H1 (cell line): ENCODE data around the gene SNAP25. TPM values are rescaled to one million over a fixed set of nuclear protein-coding genes. Genes with fewer than 3 reads are reported as not detected.

ENCODE experiments used
- CTCF ChIA-PET: fragments of 300-600 bp; sonication (Branson Sonifier 250); formaldehyde crosslinking; loops from one replicate; lab custom pipeline; 2021; ENCODE audit not compliant: partially characterized antibody; lab: Charles Lee
- POLR2A ChIA-PET: fragments of 300-600 bp; sonication (Branson Sonifier 250); formaldehyde crosslinking; loops from one replicate; lab custom pipeline; 2021; ENCODE audit warnings: inconsistent platforms; ENCODE audit not compliant: partially characterized antibody; lab: Charles Lee
- DNase-seq, 2 experiments: peaks; one replicate each; pipeline versions ENCODE4 v3.0.0 to v3.0.0-alpha.2; 2010 to 2022; ENCODE audit warnings: low spot score in 2 of 2, low read depth in 1 of 2, mixed read lengths in 1 of 2
- FAIRE-seq: peaks from 2 replicates; lab custom pipeline; 2011; peaks lifted over from hg19 to GRCh38; lab: Jason Lieb, UNC
- H2AFZ ChIP-seq: 2 replicates; pipeline ENCODE4 v1.8.1; 2012; ENCODE audit warnings: low read length, inconsistent platforms
- H2AK5ac ChIP-seq: 2 replicates; pipeline ENCODE4 v1.6.1; 2013; ENCODE audit warnings: low read depth, low read length
- H2BK120ac ChIP-seq: replicated peaks from 2 replicates; pipeline ENCODE3; 2013; ENCODE audit warnings: low read depth, low read length, inconsistent platforms
- H2BK12ac ChIP-seq: 2 replicates; pipeline ENCODE4 v1.6.1; 2013; ENCODE audit warnings: low read depth, low read length
- H2BK15ac ChIP-seq: 2 replicates; pipeline ENCODE4 v1.6.1; 2013; ENCODE audit warnings: low read length
- H2BK20ac ChIP-seq: 2 replicates; pipeline ENCODE4 v1.6.1; 2013; ENCODE audit warnings: low read length
- H2BK5ac ChIP-seq: 2 replicates; pipeline ENCODE4 v1.6.1; 2013; ENCODE audit warnings: low read depth, low read length
- H3K14ac ChIP-seq: 2 replicates; pipeline ENCODE4 v1.6.1; 2013; ENCODE audit warnings: inconsistent platforms; ENCODE audit not compliant: insufficient read length
- H3K18ac ChIP-seq: 2 replicates; pipeline ENCODE4 v1.6.1; 2013; ENCODE audit warnings: low read length; ENCODE audit errors: extremely low read depth
- H3K23ac ChIP-seq: 2 replicates; pipeline ENCODE4 v1.6.1; 2013; ENCODE audit warnings: inconsistent platforms; ENCODE audit not compliant: insufficient read length
- H3K23me2 ChIP-seq: 2 replicates; pipeline ENCODE4 v1.6.1; 2013; ENCODE audit warnings: low read depth, low read length
- H3K27ac ChIP-seq: 2 replicates; pipeline ENCODE4 v1.6.1; 2011; ENCODE audit warnings: low read depth, low read length, inconsistent platforms
- H3K27me3 ChIP-seq, 4 experiments: replicated peaks in 1 of 4; 1 replicate in 1 of 4; 2 replicates in 3 of 4; pipeline versions ENCODE4 v1.6.1 to v1.8.1; 2011 to 2013; ENCODE audit warnings: low read length in 3 of 4, mild to moderate bottlenecking in 3 of 4, inconsistent platforms in 2 of 4, mixed read lengths in 2 of 4, moderate library complexity in 1 of 4; ENCODE audit not compliant: control insufficient read depth in 3 of 4, insufficient read depth in 3 of 4; ENCODE audit errors: extremely low read depth in 1 of 4
- H3K36me3 ChIP-seq, 4 experiments: 2 replicates each; pipeline versions ENCODE4 v1.6.1 to v1.8.1; 2011 to 2013; ENCODE audit warnings: mild to moderate bottlenecking in 4 of 4, low read length in 3 of 4, moderate library complexity in 2 of 4, control low read depth in 1 of 4, inconsistent platforms in 1 of 4; ENCODE audit not compliant: insufficient read depth in 4 of 4, control insufficient read depth in 2 of 4
- H3K4ac ChIP-seq: replicated peaks from 2 replicates; pipeline ENCODE3; 2013; ENCODE audit warnings: low read length, low read depth, mixed read lengths, inconsistent platforms; ENCODE audit not compliant: insufficient read length
- H3K4me1 ChIP-seq, 4 experiments: replicated peaks in 1 of 4; 1 replicate in 1 of 4; 2 replicates in 3 of 4; pipeline versions ENCODE4 v1.6.1 to v1.8.1; 2011 to 2013; ENCODE audit warnings: low read length in 3 of 4, inconsistent platforms in 2 of 4, mixed read lengths in 1 of 4; ENCODE audit not compliant: insufficient read depth in 4 of 4, control insufficient read depth in 3 of 4
- H3K4me2 ChIP-seq, 2 experiments: 2 replicates each; pipeline versions ENCODE4 v1.6.1 to v1.8.1; 2011 to 2013; ENCODE audit warnings: low read depth in 2 of 2, low read length in 2 of 2, control low read depth in 1 of 2, inconsistent platforms in 1 of 2, mild to moderate bottlenecking in 1 of 2; ENCODE audit not compliant: insufficient read depth in 1 of 2
- H3K4me3 ChIP-seq, 4 experiments: fragments of 200-600, 300-600 bp in 1 of 4; sonication (generic), shearing (Covaris generic), sonication (Bioruptor Twin) in 1 of 4; 2 replicates each; pipeline versions ENCODE4 v1.5.1 to v1.8.1; 2011 to 2016; ENCODE audit warnings: low read length in 4 of 4, low read depth in 3 of 4, control low read depth in 2 of 4, inconsistent platforms in 2 of 4, mild to moderate bottlenecking in 2 of 4, mixed read lengths in 1 of 4, moderate library complexity in 1 of 4; ENCODE audit not compliant: insufficient read depth in 2 of 4; ENCODE audit errors: extremely low read depth in 1 of 4
- H3K56ac ChIP-seq: replicated peaks from 2 replicates; pipeline ENCODE3; 2013; ENCODE audit warnings: low read depth, mild to moderate bottlenecking, mixed read lengths, low read length, inconsistent platforms; ENCODE audit not compliant: insufficient read length
- H3K79me1 ChIP-seq: 2 replicates; pipeline ENCODE4 v1.6.1; 2013; ENCODE audit warnings: low read depth, low read length, control low read depth
- H3K79me2 ChIP-seq, 2 experiments: 2 replicates each; pipeline versions ENCODE4 v1.6.1 to v1.8.1; 2012 to 2013; ENCODE audit warnings: low read length in 2 of 2, mild to moderate bottlenecking in 2 of 2, inconsistent platforms in 1 of 2; ENCODE audit not compliant: insufficient read depth in 2 of 2, control insufficient read depth in 1 of 2
- H3K9ac ChIP-seq, 4 experiments: replicated peaks in 1 of 4; 1 replicate in 1 of 4; 2 replicates in 3 of 4; pipeline versions ENCODE4 v1.6.1 to v1.8.1; 2011 to 2013; ENCODE audit warnings: low read depth in 3 of 4, low read length in 3 of 4, control low read depth in 2 of 4, mild to moderate bottlenecking in 2 of 4, moderate library complexity in 2 of 4, inconsistent platforms in 1 of 4; ENCODE audit errors: extremely low read depth in 1 of 4
- H3K9me3 ChIP-seq, 2 experiments: 2 replicates each; pipeline versions ENCODE4 v1.6.1 to v1.8.1; 2012 to 2013; ENCODE audit warnings: mild to moderate bottlenecking in 2 of 2, moderate library complexity in 2 of 2, control low read depth in 1 of 2, inconsistent platforms in 1 of 2, low read depth in 1 of 2, low read length in 1 of 2, mixed read lengths in 1 of 2; ENCODE audit not compliant: insufficient read depth in 2 of 2
- H4K20me1 ChIP-seq, 2 experiments: replicated peaks in 1 of 2; 2 replicates each; pipeline versions ENCODE3 to v1.8.1; 2011 to 2013; ENCODE audit warnings: inconsistent platforms in 2 of 2, low read length in 2 of 2, mild to moderate bottlenecking in 1 of 2; ENCODE audit not compliant: insufficient read depth in 2 of 2, control insufficient read depth in 1 of 2
- H4K5ac ChIP-seq: 2 replicates; pipeline ENCODE4 v1.6.1; 2013; ENCODE audit warnings: low read length, low read depth, mixed read lengths, inconsistent platforms; ENCODE audit not compliant: insufficient read length
- H4K8ac ChIP-seq: 2 replicates; pipeline ENCODE4 v1.8.0; 2013; ENCODE audit warnings: mild to moderate bottlenecking, moderate library complexity, low read length, inconsistent platforms; ENCODE audit not compliant: insufficient read depth; ENCODE audit errors: extremely low read depth
- H4K91ac ChIP-seq: replicated peaks from 2 replicates; pipeline ENCODE3; 2013; ENCODE audit warnings: low read length, mixed read lengths, inconsistent platforms; ENCODE audit not compliant: insufficient read length
- GABPA ChIP-seq: IDR thresholded peaks from 2 replicates; pipeline ENCODE4 v1.6.1; 2011; ENCODE audit warnings: mild to moderate bottlenecking, low read length, moderate library complexity, borderline replicate concordance; ENCODE audit not compliant: insufficient read depth
- SIX5 ChIP-seq: IDR thresholded peaks from 2 replicates; pipeline ENCODE4 v1.6.1; 2011; ENCODE audit warnings: mild to moderate bottlenecking, low read depth, low read length
- TBP ChIP-seq: IDR thresholded peaks from 2 replicates; pipeline ENCODE4 v1.6.1; 2011; ENCODE audit warnings: low read depth, low read length, improper control_type of control experiment
- TEAD4 ChIP-seq: IDR thresholded peaks from 2 replicates; pipeline ENCODE4 v1.6.1; 2012; ENCODE audit warnings: low read depth, low read length, inconsistent platforms, mixed read lengths
- YY1 ChIP-seq: IDR thresholded peaks from 2 replicates; pipeline ENCODE4 v1.6.1; 2011; ENCODE audit warnings: low read depth, mild to moderate bottlenecking, low read length
- WGBS, 2 experiments: shearing (Covaris generic) in 1 of 2; methylation state at CpG; one replicate each; pipeline versions ENCODE4 v1.1.6 to v1.1.7; 2013 to 2015; ENCODE audit warnings: low lambda C conversion rate in 2 of 2, mixed read lengths in 2 of 2, inconsistent platforms in 1 of 2, low coverage in 1 of 2, missing lambda C conversion rate in 1 of 2; ENCODE audit not compliant: insufficient replicate concordance in 2 of 2, insufficient coverage in 1 of 2, insufficient read length in 1 of 2; ENCODE audit errors: extremely low coverage in 1 of 2, missing lambda C conversion rate in 1 of 2; 5-methylcytosine and 5-hydroxymethylcytosine counted together
- polyA plus RNA-seq, 7 experiments: library from polyadenylated mRNA; depleted of rRNA in 3 of 7; stranded (reverse) in 5 of 7; unstranded in 2 of 7; fragments of >200 nt in 5 of 7; fragments of 200-250 nt in 2 of 7; gene quantifications; 1 replicate in 5 of 7; 2 replicates in 1 of 7; 4 replicates in 1 of 7; pipeline versions ENCODE4 v1.2.1 to v1.2.3, GENCODE V29; 2011 to 2013; ENCODE audit warnings: missing spikeins in 2 of 7, mixed read lengths in 2 of 7
- total RNA-seq: library from RNA; stranded (reverse); fragmentation: NEBNext Ultra II Directional; extraction: Animal tissue kit (Norgen Biotek cat#: 25700); gene quantifications from 2 replicates; pipeline ENCODE4 v1.2.1, GENCODE V29; 2021

Gene SNAP25
- total and polyA plus RNA-seq, 2 of the 8 experiments (the other 6 are each of a cell fraction or from before 2014, with no cell fraction given): 0.51 to 0.52 TPM

DNA sequence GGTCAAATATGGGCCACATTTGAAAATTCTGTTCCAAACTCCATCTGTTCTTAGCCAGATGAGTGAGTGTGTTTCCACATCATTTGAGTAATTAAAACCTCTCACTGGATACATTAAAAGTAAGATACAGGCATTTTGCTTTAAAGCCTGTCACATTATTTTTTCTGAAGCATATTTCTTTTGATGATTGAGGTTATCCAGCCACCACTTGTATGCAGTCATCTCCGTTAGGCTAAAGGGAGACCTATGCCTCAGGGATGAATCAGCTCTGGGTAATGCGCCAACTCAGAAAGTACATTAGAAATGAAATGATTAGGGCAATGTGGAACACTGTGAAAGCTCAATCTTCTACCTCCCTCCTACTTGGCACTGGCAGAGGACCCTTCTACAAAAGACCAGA, 90.7 kb downstream of the SNAP25 start:
- H3K79me1 ChIP-seq: no peaks in the 10 kb centered on the region
- H3K9me3 ChIP-seq: no peaks in the 10 kb centered on the region
- no peak overlapping the region for H3K14ac ChIP-seq
- no peak overlapping the region for H4K5ac ChIP-seq
- H4K20me1 ChIP-seq: peaks cover 0 to 1% of the 10 kb centered on the region in 2 experiments
- no peak overlapping the region for H2BK120ac ChIP-seq
- H2BK20ac ChIP-seq: no peak overlapping the region
- no peak overlapping the region for H2AK5ac ChIP-seq
- POLR2A ChIA-PET: no interaction called here
- H2AFZ ChIP-seq: no peak overlapping the region
- WGBS, 2 experiments: 87% methylated on average over 2 of the region's 2 CpGs; no CpG with 5 or more reads in 1 of the 2 experiments
- no peak for DNase-seq
- H4K8ac ChIP-seq: no peak overlapping the region
- no peaks in the 10 kb centered on the region for H3K27me3 ChIP-seq
- H2BK15ac ChIP-seq: no peak overlapping the region
- no peak overlapping the region for H3K56ac ChIP-seq
- no peak overlapping the region for H4K91ac ChIP-seq
- no peak overlapping the region for H3K4me2 ChIP-seq
- no peak overlapping the region for H2BK5ac ChIP-seq
- H3K79me2 ChIP-seq: no peaks in the 10 kb centered on the region
- CTCF ChIA-PET: no interaction called here
- H3K18ac ChIP-seq: no peak overlapping the region
- TF ChIP-seq TBP: no peak
- TF ChIP-seq GABPA: no peak
- no peak for TF ChIP-seq SIX5
- TF ChIP-seq TEAD4: no peak
- TF ChIP-seq YY1: no peak
- no peak overlapping the region for H3K4ac ChIP-seq
- no peak overlapping the region for H3K4me3 ChIP-seq
- H3K4me1 ChIP-seq: peaks cover 0 to 4% (median 3%) of the 10 kb centered on the region in 4 experiments; a peak in 3 of 7 replicates
- no peaks in the 10 kb centered on the region for H3K36me3 ChIP-seq
- no peak overlapping the region for H2BK12ac ChIP-seq
- no peak overlapping the region for H3K9ac ChIP-seq
- H3K23ac ChIP-seq: no peak overlapping the region
- peaks cover 4% of the 10 kb centered on the region; the same call in 1 of the 2 replicates for H3K23me2 ChIP-seq
- no peak for FAIRE-seq
- no peak overlapping the region for H3K27ac ChIP-seq
